Neural progenitor cell (in vitro differentiated cells): ENCODE measurements around the gene RNF8. TPM values are rescaled to one million over a fixed set of nuclear protein-coding genes. Genes with fewer than 3 reads are reported as not detected.
"Not testable (repeated sequence)": the region's sequence is repeated elsewhere in the genome, so short reads cannot be mapped to it uniquely, and the experiment has no call there.

Source experiments
- DNase-seq: peaks from one replicate; pipeline ENCODE4 v3.0.0-alpha.2; 2016; ENCODE audit warnings: low spot score
- H2AFZ ChIP-seq: fragments of 200-600 bp; sonication (generic); replicated peaks from 2 replicates; pipeline ENCODE4 v1.6.1; 2016; ENCODE audit warnings: antibody characterized with exemption
- H3F3A ChIP-seq: fragments of 200-600 bp; sonication (generic); 2 replicates; pipeline ENCODE4 v1.6.1; 2016; ENCODE audit warnings: antibody characterized with exemption, low read depth
- H3K27ac ChIP-seq: fragments of 200-600 bp; sonication (generic); 2 replicates; pipeline ENCODE4 v1.5.1; 2016; ENCODE audit warnings: mild to moderate bottlenecking
- H3K27me3 ChIP-seq: fragments of 200-600 bp; sonication (generic); 2 replicates; pipeline ENCODE4 v1.6.1; 2016; ENCODE audit warnings: mild to moderate bottlenecking, moderate library complexity
- H3K36me3 ChIP-seq: fragments of 200-600 bp; sonication (generic); 2 replicates; pipeline ENCODE4 v1.5.1; 2016
- H3K4me1 ChIP-seq: fragments of 200-600 bp; sonication (generic); 2 replicates; pipeline ENCODE4 v1.6.1; 2016; ENCODE audit warnings: mixed run types
- H3K4me2 ChIP-seq: fragments of 200-600 bp; sonication (generic); 2 replicates; pipeline ENCODE4 v1.6.1; 2016
- H3K4me3 ChIP-seq: fragments of 200-600 bp; sonication (generic); 2 replicates; pipeline ENCODE4 v1.5.1; 2016
- H3K79me2 ChIP-seq: fragments of 200-600 bp; sonication (generic); 2 replicates; pipeline ENCODE4 v1.6.1; 2016; ENCODE audit warnings: low read depth
- H3K9ac ChIP-seq: fragments of 200-600 bp; sonication (generic); 2 replicates; pipeline ENCODE4 v1.6.1; 2016
- H3K9me3 ChIP-seq: fragments of 200-600 bp; sonication (generic); 2 replicates; pipeline ENCODE4 v1.5.1; 2016; ENCODE audit warnings: low read depth
- H4K20me1 ChIP-seq: fragments of 200-600 bp; sonication (generic); 2 replicates; pipeline ENCODE4 v1.6.1; 2016; ENCODE audit warnings: low read depth
- H3K27ac Mint-ChIP-seq: 3 replicates; pipeline ENCODE4 v1.8.0; 2021; ENCODE audit warnings: mixed read lengths
- H3K27me3 Mint-ChIP-seq: 2 replicates; pipeline ENCODE4 v1.8.0; 2022; ENCODE audit warnings: low read depth, mild to moderate bottlenecking, inconsistent platforms, moderate library complexity, mixed read lengths; ENCODE audit not compliant: insufficient read depth
- H3K36me3 Mint-ChIP-seq: 3 replicates; pipeline ENCODE4 v1.8.0; 2021; ENCODE audit warnings: mixed read lengths
- H3K4me1 Mint-ChIP-seq: 3 replicates; pipeline ENCODE4 v1.8.0; 2021; ENCODE audit warnings: mixed read lengths
- H3K4me3 Mint-ChIP-seq: 3 replicates; pipeline ENCODE4 v1.8.0; 2021; ENCODE audit warnings: mild to moderate bottlenecking, moderate library complexity, mixed read lengths
- H3K9me3 Mint-ChIP-seq: 3 replicates; pipeline ENCODE4 v1.8.0; 2020; ENCODE audit warnings: mixed read lengths
- EZH2 ChIP-seq: fragments of 200-600 bp; sonication (generic); IDR thresholded peaks from 2 replicates; pipeline ENCODE4 v1.6.1; 2017; ENCODE audit warnings: antibody characterized with exemption, mild to moderate bottlenecking, moderate library complexity
- EZH2phosphoT487 ChIP-seq: fragments of 200-600 bp; sonication (generic); IDR thresholded peaks from 2 replicates; pipeline ENCODE4 v1.6.1; 2017; ENCODE audit warnings: antibody characterized with exemption
- total RNA-seq: library from RNA; depleted of rRNA; stranded (reverse); fragments of >200 nt; gene quantifications from 2 replicates; pipeline ENCODE4 v1.2.3, GENCODE V29; 2015; ENCODE audit warnings: low replicate concordance
- TF ChIP-seq, protein P1 (sequence below): fragments of 200-600 bp; sonication (generic); IDR thresholded peaks from 2 replicates; pipeline ENCODE4 v1.5.1; 2017; ENCODE audit warnings: antibody characterized with exemption, mild to moderate bottlenecking

The RNF8 gene
- total RNA-seq, 1 donor from 2014 or later, result 68.5 TPM

DNA sequence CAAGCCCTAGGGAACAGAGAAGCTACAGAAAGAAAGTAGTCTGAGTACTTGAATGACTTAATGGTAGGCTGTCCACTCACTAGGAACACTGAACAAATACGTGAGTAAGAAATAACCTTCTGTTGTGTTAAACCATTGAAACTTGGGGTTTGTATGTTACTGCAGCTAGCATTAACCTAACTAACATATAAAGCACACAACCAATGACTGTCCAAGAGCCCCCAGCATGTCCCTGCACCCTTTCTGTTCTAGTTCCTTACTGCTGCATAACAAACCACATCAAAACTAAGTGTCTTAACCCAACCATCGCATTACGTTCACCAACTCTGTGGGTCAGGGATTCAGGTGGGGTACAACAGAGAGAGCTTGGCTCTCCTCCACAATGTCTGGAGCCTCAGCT, 10.5 kb upstream of the RNF8 start:
- no peaks in the 10 kb centered on the region for H3K36me3 Mint-ChIP-seq
- Histone ChIP-seq H3K27me3 (no peaks in the 10 kb centered on the region), H3K4me1 (no peaks in the 10 kb centered on the region), H4K20me1 (no peaks in the 10 kb centered on the region), H3K79me2 (no peaks in the 10 kb centered on the region), H3K36me3 (no peaks in the 10 kb centered on the region), H3K9ac (no peak overlapping the region), H3K4me2 (no peak overlapping the region), H3F3A (no peaks in the 10 kb centered on the region), H3K27ac (no peak overlapping the region), H3K4me3 (no peak overlapping the region), H3K9me3 (no peaks in the 10 kb centered on the region), H2AFZ (no peak overlapping the region)
- no peaks in the 10 kb centered on the region for H3K4me1 Mint-ChIP-seq
- TF ChIP-seq, protein P1, sequence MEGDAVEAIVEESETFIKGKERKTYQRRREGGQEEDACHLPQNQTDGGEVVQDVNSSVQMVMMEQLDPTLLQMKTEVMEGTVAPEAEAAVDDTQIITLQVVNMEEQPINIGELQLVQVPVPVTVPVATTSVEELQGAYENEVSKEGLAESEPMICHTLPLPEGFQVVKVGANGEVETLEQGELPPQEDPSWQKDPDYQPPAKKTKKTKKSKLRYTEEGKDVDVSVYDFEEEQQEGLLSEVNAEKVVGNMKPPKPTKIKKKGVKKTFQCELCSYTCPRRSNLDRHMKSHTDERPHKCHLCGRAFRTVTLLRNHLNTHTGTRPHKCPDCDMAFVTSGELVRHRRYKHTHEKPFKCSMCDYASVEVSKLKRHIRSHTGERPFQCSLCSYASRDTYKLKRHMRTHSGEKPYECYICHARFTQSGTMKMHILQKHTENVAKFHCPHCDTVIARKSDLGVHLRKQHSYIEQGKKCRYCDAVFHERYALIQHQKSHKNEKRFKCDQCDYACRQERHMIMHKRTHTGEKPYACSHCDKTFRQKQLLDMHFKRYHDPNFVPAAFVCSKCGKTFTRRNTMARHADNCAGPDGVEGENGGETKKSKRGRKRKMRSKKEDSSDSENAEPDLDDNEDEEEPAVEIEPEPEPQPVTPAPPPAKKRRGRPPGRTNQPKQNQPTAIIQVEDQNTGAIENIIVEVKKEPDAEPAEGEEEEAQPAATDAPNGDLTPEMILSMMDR, result no peak
- TF ChIP-seq EZH2phosphoT487, result no peak
- no peak for TF ChIP-seq EZH2
- H3K27ac Mint-ChIP-seq, result no peak overlapping the region
- DNase-seq, result no peak
- peaks cover 4% of the 10 kb centered on the region for H3K27me3 Mint-ChIP-seq
- H3K4me3 Mint-ChIP-seq, result no peak overlapping the region
- H3K9me3 Mint-ChIP-seq, result peaks cover 3% of the 10 kb centered on the region

DNA sequence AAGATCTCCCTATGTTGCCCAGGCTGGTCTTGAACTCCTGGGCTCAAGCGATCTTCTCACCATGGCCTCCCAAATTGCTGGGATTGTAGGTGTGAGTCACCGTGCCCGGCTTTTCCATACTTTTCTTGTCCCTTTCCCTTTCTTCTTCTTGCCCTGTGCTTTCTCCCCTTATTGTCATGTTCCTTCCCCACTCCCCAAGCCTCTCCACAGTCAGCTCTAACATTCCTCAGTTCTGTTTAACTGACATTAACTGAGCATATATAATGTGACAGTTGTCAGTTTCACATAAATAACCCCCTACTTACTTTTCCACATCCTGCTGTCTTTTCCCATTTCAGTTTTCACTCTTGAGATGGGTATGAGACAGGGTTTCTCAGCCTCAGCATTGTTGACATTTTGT, 9.5 kb upstream of the RNF8 start:
- Mint-ChIP-seq H3K36me3 (no peaks in the 10 kb centered on the region), H3K9me3 (peaks cover 3% of the 10 kb centered on the region), H3K27me3 (peaks cover 4% of the 10 kb centered on the region), H3K27ac (no peak overlapping the region), H3K4me1 (no peaks in the 10 kb centered on the region), H3K4me3 (no peak overlapping the region)
- H3K36me3 ChIP-seq, result no peaks in the 10 kb centered on the region
- H3K27me3 ChIP-seq, result no peaks in the 10 kb centered on the region
- no peak overlapping the region for H3K27ac ChIP-seq
- H3K9ac ChIP-seq, result no peak overlapping the region
- TF ChIP-seq EZH2phosphoT487 (no peak), EZH2 (no peak)
- TF ChIP-seq, protein P1, result no peak
- no peaks in the 10 kb centered on the region for H3K79me2 ChIP-seq
- no peak overlapping the region for H3K4me3 ChIP-seq
- H3K4me2 ChIP-seq, result no peak overlapping the region
- no peak overlapping the region for H2AFZ ChIP-seq
- H3K4me1 ChIP-seq, result no peaks in the 10 kb centered on the region
- DNase-seq, result no peak
- no peaks in the 10 kb centered on the region for H3F3A ChIP-seq
- no peaks in the 10 kb centered on the region for H3K9me3 ChIP-seq
- no peaks in the 10 kb centered on the region for H4K20me1 ChIP-seq

DNA sequence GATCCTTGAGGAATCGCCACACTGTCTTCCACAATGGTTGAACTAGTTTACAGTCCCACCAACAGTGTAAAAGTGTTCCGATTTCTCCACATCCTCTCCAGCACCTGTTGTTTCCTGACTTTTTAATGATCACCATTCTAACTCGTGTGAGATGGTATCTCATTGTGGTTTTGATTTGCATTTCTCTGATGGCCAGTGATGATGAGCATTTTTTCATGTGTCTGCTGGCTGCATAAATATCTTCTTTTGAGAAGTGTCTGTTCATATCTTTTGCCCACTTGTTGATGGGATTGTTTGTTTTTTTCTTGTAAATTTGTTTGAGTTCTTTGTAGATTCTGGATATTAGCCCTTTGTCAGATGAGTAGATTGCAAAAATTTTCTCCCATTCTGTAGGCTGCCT, 8.0 kb upstream of the RNF8 start:
- DNase-seq, H3K27me3 Mint-ChIP-seq, H3K4me3 ChIP-seq, H3F3A ChIP-seq, H3K36me3 ChIP-seq, H3K4me3 Mint-ChIP-seq, H3K9me3 ChIP-seq, H3K36me3 Mint-ChIP-seq, H3K27ac Mint-ChIP-seq, H3K9me3 Mint-ChIP-seq, H3K79me2 ChIP-seq, H3K4me2 ChIP-seq, H3K27ac ChIP-seq, H3K4me1 Mint-ChIP-seq, H3K4me1 ChIP-seq, H3K9ac ChIP-seq, H3K27me3 ChIP-seq, H2AFZ ChIP-seq, H4K20me1 ChIP-seq: not testable (repeated sequence)

DNA sequence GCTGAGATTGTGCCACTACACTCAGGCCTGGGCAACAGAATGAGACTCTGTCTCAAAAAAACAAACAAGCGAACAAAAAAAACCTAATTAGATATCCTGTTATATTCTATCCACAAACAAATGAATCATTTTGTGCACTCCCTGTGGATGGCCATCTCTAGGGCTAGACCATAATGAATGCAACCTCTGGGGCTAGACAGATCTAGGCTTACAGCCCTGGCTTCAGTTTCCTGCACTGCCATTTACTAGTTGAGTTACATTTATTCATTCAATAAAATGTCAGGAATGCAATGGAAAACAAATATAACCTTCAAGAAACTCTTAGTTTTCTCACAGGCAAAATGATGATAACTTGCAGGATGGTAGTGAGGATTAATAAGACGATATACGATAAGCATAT, 6.6 kb upstream of the RNF8 start:
- no peak for DNase-seq
- TF ChIP-seq, protein P1, result no peak
- TF ChIP-seq EZH2 (no peak), EZH2phosphoT487 (no peak)
- Histone ChIP-seq H3K9ac (no peak overlapping the region), H3K79me2 (no peaks in the 10 kb centered on the region), H3F3A (no peaks in the 10 kb centered on the region), H3K4me3 (no peak overlapping the region), H3K9me3 (no peaks in the 10 kb centered on the region), H4K20me1 (no peaks in the 10 kb centered on the region), H2AFZ (no peak overlapping the region), H3K4me1 (no peaks in the 10 kb centered on the region), H3K4me2 (no peak overlapping the region), H3K36me3 (no peaks in the 10 kb centered on the region), H3K27me3 (no peaks in the 10 kb centered on the region), H3K27ac (no peak overlapping the region)
- H3K27ac Mint-ChIP-seq, result no peak overlapping the region
- H3K27me3 Mint-ChIP-seq, result peaks cover 4% of the 10 kb centered on the region
- H3K4me1 Mint-ChIP-seq, result no peaks in the 10 kb centered on the region
- H3K4me3 Mint-ChIP-seq, result no peak overlapping the region
- H3K9me3 Mint-ChIP-seq, result peaks cover 3% of the 10 kb centered on the region
- H3K36me3 Mint-ChIP-seq, result no peaks in the 10 kb centered on the region
